GM19372 (cell line): ENCODE results near the gene ITPR3.
A peak's percentile ranks its signal among the peaks of the same experiment; 100 is the strongest.

Experiments used
- ATAC-seq: cut with Tn5 transposase; IDR thresholded peaks from one replicate; pipeline ENCODE4 v1.9.1; 2021; ENCODE audit warnings: mild to moderate bottlenecking, low read depth, moderate library complexity; ENCODE audit not compliant: unreplicated experiment

ITPR3 gene

GRCh38 chr6:33711140-33712129, 90.3 kb downstream of the ITPR3 start, which contains the start of gene UQCC2:
UQCC2 (minus strand) TSS chr6:33711700; CDS start chr6:33711686, 14 bp downstream.
- ATAC-seq: peak; percentile 89

- no peak for ATAC-seq
Measured at GRCh38 chr6:33712914-33713313, 91.8 kb downstream of the ITPR3 start.

- ATAC-seq: no peak
Measured at GRCh38 chr6:33713786-33714185, 92.7 kb downstream of the ITPR3 start.

- ATAC-seq: no peak
Measured at GRCh38 chr6:33714385-33715040, 93.4 kb downstream of the ITPR3 start.

GRCh38 chr6:33716379-33716778, 95.3 kb downstream of the ITPR3 start:
- ATAC-seq: no peak

- no peak for ATAC-seq
Measured at GRCh38 chr6:33716890-33717632, 95.9 kb downstream of the ITPR3 start.

GRCh38 chr6:33717934-33718455, 96.9 kb downstream of the ITPR3 start:
- ATAC-seq: no peak

- ATAC-seq: no peak
Measured at GRCh38 chr6:33718713-33719112, 97.6 kb downstream of the ITPR3 start.

- no peak for ATAC-seq
Measured at GRCh38 chr6:33719326-33719987, 98.3 kb downstream of the ITPR3 start.

GRCh38 chr6:33720998-33721397, 99.9 kb downstream of the ITPR3 start:
- ATAC-seq: no peak

- no peak for ATAC-seq
Measured at GRCh38 chr6:33721508-33721907, 100.4 kb downstream of the ITPR3 start.

- ATAC-seq: no peak
Measured at GRCh38 chr6:33722103-33722623, 101.0 kb downstream of the ITPR3 start.

GRCh38 chr6:33723371-33724085, 102.4 kb downstream of the ITPR3 start:
- no peak for ATAC-seq

GRCh38 chr6:33724102-33725023, 103.2 kb downstream of the ITPR3 start:
- ATAC-seq: no peak

GRCh38 chr6:33725222-33725621, 104.1 kb downstream of the ITPR3 start:
- no peak for ATAC-seq

GRCh38 chr6:33725891-33726673, 105.0 kb downstream of the ITPR3 start:
- no peak for ATAC-seq

- no peak for ATAC-seq
Measured at GRCh38 chr6:33726696-33727095, 105.6 kb downstream of the ITPR3 start.
